ENCODE measurements around the gene UCK2. TPM values are rescaled to one million over a fixed set of nuclear protein-coding genes. Genes with fewer than 3 reads are reported as not detected.

The UCK2 gene
- total RNA-seq, 1 donor from 2014 or later, result 111 TPM

GRCh38 chr1:165960881-165961280, 133.5 kb downstream of the UCK2 start:
- no peak for FAIRE-seq
- H3K9me3 Mint-ChIP-seq (ENCODE audit: unreplicated experiment), result peaks cover 2% of the 10 kb centered on the region

More at GRCh38 chr1:165960881-165961280, 133.5 kb downstream of the UCK2 start:
- no peak overlapping the region for H3K4me3 Mint-ChIP-seq (ENCODE audit: unreplicated experiment)
- Histone ChIP-seq H3K4me2 (ENCODE audit: low read length) (no peak overlapping the region), H3K27ac (ENCODE audit: low read depth, low read length) (no peak overlapping the region), H2AFZ (ENCODE audit: low read depth, low read length) (no peak overlapping the region), H3K9ac (ENCODE audit: low read length) (no peak overlapping the region), H3K9me3 (ENCODE audit: insufficient read depth, low read depth, low read length) (no peaks in the 10 kb centered on the region), H3K27me3 (ENCODE audit: insufficient read depth, low read length) (no peaks in the 10 kb centered on the region), H3K79me2 (ENCODE audit: insufficient read depth, low read length) (no peaks in the 10 kb centered on the region), H3K36me3 (ENCODE audit: insufficient read depth, low read length) (no peaks in the 10 kb centered on the region), H4K20me1 (ENCODE audit: insufficient read depth, low read length) (no peaks in the 10 kb centered on the region), H3K4me1 (ENCODE audit: insufficient read depth, low read length) (no peaks in the 10 kb centered on the region), H3K4me3 (ENCODE audit: insufficient read depth, low read depth, low read length) (no peak overlapping the region)
- H3K27ac Mint-ChIP-seq (ENCODE audit: unreplicated experiment), result no peak overlapping the region
- peaks cover 8% of the 10 kb centered on the region for H3K27me3 Mint-ChIP-seq (ENCODE audit: low read depth, unreplicated experiment)
- no peaks in the 10 kb centered on the region for H3K36me3 Mint-ChIP-seq (ENCODE audit: low read depth, unreplicated experiment)
- DNase-seq (ENCODE audit: low read depth), result no peak
- peaks cover 15% of the 10 kb centered on the region for H3K4me1 Mint-ChIP-seq (ENCODE audit: low read depth, unreplicated experiment)
- TF ChIP-seq, protein P1, sequence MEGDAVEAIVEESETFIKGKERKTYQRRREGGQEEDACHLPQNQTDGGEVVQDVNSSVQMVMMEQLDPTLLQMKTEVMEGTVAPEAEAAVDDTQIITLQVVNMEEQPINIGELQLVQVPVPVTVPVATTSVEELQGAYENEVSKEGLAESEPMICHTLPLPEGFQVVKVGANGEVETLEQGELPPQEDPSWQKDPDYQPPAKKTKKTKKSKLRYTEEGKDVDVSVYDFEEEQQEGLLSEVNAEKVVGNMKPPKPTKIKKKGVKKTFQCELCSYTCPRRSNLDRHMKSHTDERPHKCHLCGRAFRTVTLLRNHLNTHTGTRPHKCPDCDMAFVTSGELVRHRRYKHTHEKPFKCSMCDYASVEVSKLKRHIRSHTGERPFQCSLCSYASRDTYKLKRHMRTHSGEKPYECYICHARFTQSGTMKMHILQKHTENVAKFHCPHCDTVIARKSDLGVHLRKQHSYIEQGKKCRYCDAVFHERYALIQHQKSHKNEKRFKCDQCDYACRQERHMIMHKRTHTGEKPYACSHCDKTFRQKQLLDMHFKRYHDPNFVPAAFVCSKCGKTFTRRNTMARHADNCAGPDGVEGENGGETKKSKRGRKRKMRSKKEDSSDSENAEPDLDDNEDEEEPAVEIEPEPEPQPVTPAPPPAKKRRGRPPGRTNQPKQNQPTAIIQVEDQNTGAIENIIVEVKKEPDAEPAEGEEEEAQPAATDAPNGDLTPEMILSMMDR (IDR thresholded peaks at IDR 0.05; ENCODE audit: insufficient read depth, low read depth, low read length), result no peak
- no peak for TF ChIP-seq EZH2 (IDR thresholded peaks at IDR 0.05; ENCODE audit: insufficient read depth, low read length)

Other genes with a start within 250 kb of the UCK2 start
- gene MGST3, start 196.4 kb upstream of the UCK2 start, total RNA-seq, result 192 and 210 TPM in 2 replicates
- 62.7 and 68.2 TPM in 2 replicates for gene ALDH9A1, start 129.1 kb upstream of the UCK2 start, total RNA-seq
- 131 and 135 TPM in 2 replicates for gene TMCO1, start 58.7 kb upstream of the UCK2 start, total RNA-seq